K562 (cell line): ENCODE results near the gene ERC2. TPM values are rescaled to one million over a fixed set of nuclear protein-coding genes. Genes with fewer than 3 reads are reported as not detected.

Experiments
- ATAC-seq: fragments of 200-7000 bp; cut with Tn5 transposase; 3 replicates; pipeline ENCODE4 v1.9.1; 2020; ENCODE audit warnings: moderate library complexity
- BruUV-seq: library from RNA; stranded (reverse); fragments of 400-500 nt; replicated peaks from 2 replicates; lab custom pipeline; 2021; lab: Mats Ljungman, UMichigan
- CTCF ChIA-PET: fragments of 300-600 bp; formaldehyde crosslinking; extraction: SDS; loops from one replicate; lab custom pipeline; 2021; ENCODE audit warnings: low intra/inter-chr PET ratio; lab: Yijun Ruan, JAX
- POLR2A ChIA-PET: fragments of 300-600, 350-650 bp; sonication (Branson Sonifier 250); formaldehyde crosslinking; extraction: SDS; loops from one replicate; lab custom pipeline; 2021; ENCODE audit warnings: antibody characterized with exemption, inconsistent platforms; lab: Yijun Ruan, JAX
- DNase-seq, 4 experiments: peaks; one replicate each; pipeline versions ENCODE4 v3.0.0 to v3.0.0-alpha.2; 2011 to 2018; ENCODE audit warnings: low spot score in 3 of 4, mixed read lengths in 3 of 4; ENCODE audit errors: extremely low read depth in 1 of 4
- FAIRE-seq: peaks from 2 replicates; lab custom pipeline; 2011; peaks lifted over from hg19 to GRCh38; lab: Jason Lieb, UNC
- H2AFZ ChIP-seq: 2 replicates; pipeline ENCODE4 v1.6.0; 2011; ENCODE audit warnings: low read depth, low read length, control low read depth, inconsistent platforms
- H3K27ac ChIP-seq: fragments of 200-600 bp; 3 replicates; pipeline ENCODE4 v1.8.0; 2011; ENCODE audit warnings: low read depth, mild to moderate bottlenecking, control low read depth, inconsistent platforms, low read length, moderate library complexity, mixed read lengths; ENCODE audit errors: extremely low read depth
- H3K27me3 ChIP-seq, 2 experiments: fragments of 300-600 bp in 1 of 2; 2 replicates in 1 of 2; 3 replicates in 1 of 2; pipeline versions ENCODE4 v1.6.0 to v1.8.0; 2011; ENCODE audit warnings: inconsistent platforms in 2 of 2, low read length in 2 of 2, mild to moderate bottlenecking in 1 of 2, mixed read lengths in 1 of 2, moderate library complexity in 1 of 2; ENCODE audit not compliant: control insufficient read depth in 2 of 2, insufficient read depth in 2 of 2
- H3K36me3 ChIP-seq: fragments of 300-600 bp; 3 replicates; pipeline ENCODE4 v1.8.0; 2011; ENCODE audit warnings: mild to moderate bottlenecking, low read length, inconsistent platforms; ENCODE audit not compliant: control insufficient read depth, insufficient read depth
- H3K4me1 ChIP-seq, 2 experiments: fragments of 200-600 bp in 1 of 2; replicated peaks in 1 of 2; 2 replicates in 1 of 2; 3 replicates in 1 of 2; pipeline versions ENCODE4 v1.5.1 to v1.8.0; 2011; ENCODE audit warnings: inconsistent platforms in 2 of 2, low read length in 2 of 2, mild to moderate bottlenecking in 1 of 2, mixed read lengths in 1 of 2, moderate library complexity in 1 of 2; ENCODE audit not compliant: control insufficient read depth in 2 of 2, insufficient read depth in 2 of 2
- H3K4me2 ChIP-seq: 2 replicates; pipeline ENCODE4 v1.6.1; 2011; ENCODE audit warnings: low read length, control low read depth, inconsistent platforms, mixed read lengths; ENCODE audit not compliant: insufficient read depth
- H3K4me3 ChIP-seq: fragments of 200-600 bp; sonication (generic), shearing (Covaris generic); 2 replicates; pipeline ENCODE4 v1.5.1; 2016; ENCODE audit warnings: control low read depth, inconsistent platforms
- H3K79me2 ChIP-seq: fragments of 200-600 bp; 3 replicates; pipeline ENCODE4 v1.8.0; 2011; ENCODE audit warnings: low read length, inconsistent platforms; ENCODE audit not compliant: control insufficient read depth, insufficient read depth
- H3K9ac ChIP-seq, 2 experiments: 2 replicates each; pipeline versions ENCODE4 v1.6.0 to v1.6.1; 2011; ENCODE audit warnings: low read depth in 2 of 2, low read length in 2 of 2, control low read depth in 1 of 2, inconsistent platforms in 1 of 2, mild to moderate bottlenecking in 1 of 2, mixed read lengths in 1 of 2; ENCODE audit not compliant: insufficient read depth in 1 of 2
- H3K9me1 ChIP-seq: one replicate; pipeline ENCODE4 v1.6.0; 2011; ENCODE audit warnings: inconsistent platforms, mild to moderate bottlenecking, low read length, moderate library complexity; ENCODE audit not compliant: control insufficient read depth, insufficient read depth
- H3K9me3 ChIP-seq: replicated peaks from 2 replicates; pipeline ENCODE4 v1.5.1; 2011; ENCODE audit warnings: low read depth, low read length, inconsistent platforms; ENCODE audit not compliant: control insufficient read depth, insufficient read depth
- H4K20me1 ChIP-seq: replicated peaks from 2 replicates; pipeline ENCODE4 v1.6.1; 2011; ENCODE audit warnings: low read length, inconsistent platforms, mixed read lengths; ENCODE audit not compliant: control insufficient read depth, insufficient read depth
- ARHGAP35 ChIP-seq: fragments of 450-650 bp; IDR thresholded peaks from 2 replicates; pipeline ENCODE4 v1.6.1; 2018; ENCODE audit not compliant: partially characterized antibody
- ARID3A ChIP-seq: IDR thresholded peaks from 2 replicates; pipeline ENCODE4 v1.6.1; 2012; ENCODE audit warnings: low read depth, low read length, improper control_type of control experiment, borderline replicate concordance
- BDP1 ChIP-seq: IDR thresholded peaks from 3 replicates; pipeline ENCODE4 v1.6.1; 2011; ENCODE audit not compliant: insufficient read length, insufficient read depth
- EHMT2 ChIP-seq: fragments of 450-650 bp; IDR thresholded peaks from 2 replicates; pipeline ENCODE4 v1.6.1; 2018; ENCODE audit warnings: antibody characterized with exemption
- FOXP1 ChIP-seq: sonication (generic); formaldehyde crosslinking; IDR thresholded peaks from 2 replicates; pipeline ENCODE4 v1.8.0; 2022; ENCODE audit warnings: mild to moderate bottlenecking, missing genetic modification reagents
- GMEB1 ChIP-seq: fragments of 250-450 bp; sonication (Bioruptor Pico); IDR thresholded peaks from 2 replicates; pipeline ENCODE4 v1.4.0; 2020; ENCODE audit warnings: mild to moderate bottlenecking
- NFXL1 ChIP-seq: fragments of 450-650 bp; formaldehyde crosslinking; IDR thresholded peaks from 2 replicates; pipeline ENCODE4 v1.4.0; 2021; ENCODE audit warnings: mild to moderate bottlenecking
- SIRT6 ChIP-seq: IDR thresholded peaks from one replicate; pipeline ENCODE4 v1.6.1; 2012; ENCODE audit warnings: low read depth, mild to moderate bottlenecking, control low read depth, inconsistent platforms, low read length, moderate library complexity
- TBP ChIP-seq: optimal IDR thresholded peaks from 2 replicates; pipeline ENCODE3; 2011; ENCODE audit warnings: low read depth, low read length, improper control_type of control experiment
- ZNF165 ChIP-seq: fragments of 250-450 bp; sonication (Bioruptor Pico); IDR thresholded peaks from 2 replicates; pipeline ENCODE4 v1.4.0; 2020; ENCODE audit warnings: borderline replicate concordance
- ZNF77 ChIP-seq: fragments of 250-450 bp; sonication (Bioruptor Pico); IDR thresholded peaks from 2 replicates; pipeline ENCODE4 v1.5.0; 2020
- WGBS: fragments of 100-300 bp; shearing (Covaris generic); methylation state at CpG from one replicate; pipeline ENCODE4 v1.1.6; 2016; ENCODE audit warnings: low coverage, mixed read lengths; ENCODE audit not compliant: insufficient coverage; ENCODE audit errors: missing lambda C conversion rate; 5-methylcytosine and 5-hydroxymethylcytosine counted together
- in situ Hi-C: fragments of 300-500 bp; cut with MboI; formaldehyde crosslinking; loops from 4 replicates; pipeline ENCODE4 v1.15.0; 2018; ENCODE audit warnings: inconsistent platforms, mixed read lengths
- intact Hi-C: fragments of 100-400 bp; cut with micrococcal nuclease; formaldehyde crosslinking; loops from 2 replicates; pipeline ENCODE4 v1.14.2; 2022
- polyA plus RNA-seq, 8 experiments: library from polyadenylated mRNA; depleted of rRNA in 4 of 8; stranded (reverse) in 5 of 8; unstranded in 3 of 8; fragments of >200 nt; fragmentation: Nextera tagmentation in 2 of 8; fragmentation: Illumina TruSeq in 1 of 8; extraction: Ambion mirVana in 2 of 8; extraction: Trizol in 1 of 8; gene quantifications; 2 replicates each; pipeline versions ENCODE4 v1.2.1 to v1.2.3, GENCODE V29; 2011 to 2014; ENCODE audit warnings: inconsistent platforms in 1 of 8, missing spikeins in 1 of 8
- total RNA-seq, 7 experiments: library from RNA; depleted of rRNA in 6 of 7; stranded (reverse); fragments of >200 nt in 6 of 7; fragmentation: Illumina TruSeq in 2 of 7; extraction: Trizol in 2 of 7; gene quantifications; 2 replicates each; pipeline versions ENCODE4 v1.2.1 to v1.2.3, GENCODE V29; 2011 to 2021; ENCODE audit warnings: low replicate concordance in 1 of 7

ERC2 gene
- total and polyA plus RNA-seq, 9 of the 15 experiments (the other 6 are each of a cell fraction or from before 2014, with no cell fraction given) = 0.04 to 0.18 (median 0.07) TPM; not detected in 2

GRCh38 chr3:55484191-55484689 lies 984.0 kb downstream of the ERC2 start (continued):
- TF ChIP-seq EHMT2 (no peak), ARHGAP35 (no peak), ZNF77 (CRISPR knock-in tag) (no peak), BDP1 (no peak)
- TF ChIP-seq, all 486 proteins: peak for 0

- peaks cover 2 to 47% of the 10 kb centered on the region in 2 experiments; a peak in 3 of 5 replicates for H3K27me3 ChIP-seq
- no peaks in the 10 kb centered on the region for H3K79me2 ChIP-seq
- H2AFZ ChIP-seq = no peak overlapping the region
- no peaks in the 10 kb centered on the region for H3K36me3 ChIP-seq
- H4K20me1 ChIP-seq = no peaks in the 10 kb centered on the region
- 2% methylated on average over 22 of the region's 40 CpGs for WGBS
- H3K9ac ChIP-seq = no peak overlapping the region
- no peak overlapping the region for H3K4me2 ChIP-seq
- no peak for TF ChIP-seq GMEB1 (CRISPR knock-in tag)
- TF ChIP-seq ARID3A = no peak
- no peak for TF ChIP-seq FOXP1 (CRISPR knock-in tag)
- TF ChIP-seq NFXL1 (CRISPR knock-in tag) = no peak
- TF ChIP-seq ZNF165 (CRISPR knock-in tag) = no peak
- TF ChIP-seq TBP = no peak
- TF ChIP-seq SIRT6 = no peak
- POLR2A ChIA-PET = no interaction called here
- intact Hi-C loops = loop anchor here (10.0 kb wide), 1 partner anchor 261 kb away; no protein-coding TSS in a partner anchor
- in situ Hi-C loops = no loop called here
- H3K27ac ChIP-seq = no peak overlapping the region
- FAIRE-seq = no peak
- DNase-seq = no peak
- H3K4me1 ChIP-seq = peaks cover 0 to 3% of the 10 kb centered on the region in 2 experiments; a peak in 1 of 5 replicates
- H3K9me1 ChIP-seq = no peaks in the 10 kb centered on the region
- BruUV-seq = no TSS peak
- H3K4me3 ChIP-seq = no peak overlapping the region
- CTCF ChIA-PET = no interaction called here
- no peak for ATAC-seq
- H3K9me3 ChIP-seq = no peaks in the 10 kb centered on the region
These were observed 984.8 kb downstream of the ERC2 start for GRCh38 chr3:55483196-55484095.
